Colon (tissue), 2 donors: ENCODE measurements around the gene PAX5.

ENCODE experiments used
- FAIRE-seq: peaks from 2 replicates; lab custom pipeline; 2012; peaks lifted over from hg19 to GRCh38; lab: Jason Lieb, UNC
- donor health status: control.
- donor health status: control.

PAX5 gene

GRCh38 chr9:36987409-36987808, 46.7 kb downstream of the PAX5 start:
- no peak for FAIRE-seq

DNA sequence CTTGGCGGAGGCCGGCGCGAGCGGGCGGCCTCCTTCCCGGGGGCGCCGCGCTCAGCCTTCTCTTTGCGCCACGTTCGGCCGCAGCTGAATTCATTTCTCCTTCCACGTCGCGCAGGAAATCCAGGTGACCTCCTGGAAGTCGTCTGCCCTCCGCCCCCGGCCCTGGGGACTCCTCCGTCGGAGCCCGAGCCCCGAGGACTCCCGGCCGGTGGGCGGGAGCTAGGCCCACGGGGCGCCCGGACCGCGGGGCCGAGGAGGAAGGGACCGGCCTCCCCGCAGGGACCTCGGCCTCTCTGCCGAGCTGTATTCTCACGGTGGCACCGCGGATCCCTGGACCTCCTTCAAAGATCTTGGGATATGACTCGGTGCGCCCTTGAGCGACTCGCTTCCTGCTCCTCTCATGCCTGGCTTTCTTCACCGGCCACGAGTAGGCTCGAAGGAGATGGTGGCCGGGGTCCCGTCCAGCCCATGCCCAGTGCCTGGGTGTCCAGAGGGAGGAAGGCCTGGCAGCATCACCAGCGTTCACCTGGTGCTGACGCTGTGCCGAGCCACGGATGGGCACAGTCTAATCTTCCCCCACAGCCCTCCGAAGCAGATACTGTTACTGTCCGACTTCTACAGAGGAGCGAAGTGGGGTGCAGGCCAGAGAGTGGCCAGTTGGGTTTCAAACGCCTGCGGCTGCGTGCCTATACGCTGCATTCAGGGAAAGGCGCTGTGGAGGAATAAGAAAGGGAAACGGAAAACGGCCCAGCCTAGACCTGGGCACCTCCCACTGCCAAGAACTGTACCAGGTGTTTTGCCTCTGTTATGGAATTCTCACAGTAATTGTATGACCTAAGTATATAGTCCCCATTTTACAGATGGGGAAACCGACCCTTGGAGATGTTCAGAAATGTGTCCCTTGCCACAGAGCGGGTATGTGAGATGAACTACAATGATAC, 47.3 kb downstream of the PAX5 start:
- FAIRE-seq: no peak

- no peak for FAIRE-seq
Measured at GRCh38 chr9:36985769-36986467, 48.1 kb downstream of the PAX5 start.

- FAIRE-seq: no peak
Measured at GRCh38 chr9:36985061-36985768, 48.9 kb downstream of the PAX5 start.

GRCh38 chr9:36980148-36980974, 53.7 kb downstream of the PAX5 start:
- no peak for FAIRE-seq

DNA sequence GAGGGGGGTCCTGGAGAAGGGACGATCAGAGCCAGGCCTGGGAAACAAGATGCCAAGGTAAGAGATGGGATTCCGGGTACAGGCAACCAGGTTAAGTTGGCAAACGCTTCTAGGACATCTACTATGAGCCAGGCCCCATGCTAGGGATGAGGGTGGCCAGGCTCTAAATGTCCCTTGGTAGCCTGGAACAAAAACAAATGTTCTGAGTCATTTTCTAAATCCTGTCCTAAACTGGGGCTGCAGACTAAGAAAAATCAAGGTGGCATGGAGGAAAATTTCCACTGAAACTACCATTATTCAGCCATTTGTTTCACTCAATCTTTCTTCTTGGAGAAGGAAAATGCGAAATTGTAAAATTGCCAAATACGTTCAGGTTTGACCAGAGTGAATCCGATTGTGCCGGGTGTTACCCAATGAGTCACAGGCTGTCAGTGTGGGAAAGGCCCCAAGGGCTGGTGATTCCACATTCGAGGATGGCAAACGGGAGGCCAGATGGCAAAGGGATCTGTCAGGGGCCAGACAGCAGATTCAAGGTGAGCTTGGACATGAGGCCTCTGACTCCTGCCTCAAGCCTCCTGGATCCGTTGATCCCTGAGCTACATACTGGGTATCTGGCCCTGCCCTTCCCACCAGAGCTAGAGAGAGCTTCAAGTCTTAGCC, 57.6 kb downstream of the PAX5 start:
- no peak for FAIRE-seq

DNA sequence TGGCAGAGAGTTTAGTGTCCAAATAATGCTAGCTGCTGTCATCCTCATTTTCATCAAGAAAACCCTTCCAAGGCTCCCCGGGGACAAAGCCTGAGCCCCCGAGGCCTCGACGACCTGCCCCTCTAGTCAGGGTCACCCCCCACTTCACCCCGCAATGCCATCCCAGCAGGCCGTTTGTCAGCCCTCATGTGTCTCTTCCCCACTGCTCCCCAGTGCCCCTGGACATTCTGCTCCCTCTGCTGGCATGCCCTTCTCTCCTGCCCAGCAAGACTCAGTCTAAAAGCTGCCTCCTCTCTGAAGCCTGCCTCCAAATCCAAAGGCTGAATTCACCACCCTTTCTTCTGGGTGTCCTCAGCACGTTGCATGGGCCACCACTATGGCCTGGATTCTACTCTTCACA, 59.3 kb downstream of the PAX5 start:
- no peak for FAIRE-seq

DNA sequence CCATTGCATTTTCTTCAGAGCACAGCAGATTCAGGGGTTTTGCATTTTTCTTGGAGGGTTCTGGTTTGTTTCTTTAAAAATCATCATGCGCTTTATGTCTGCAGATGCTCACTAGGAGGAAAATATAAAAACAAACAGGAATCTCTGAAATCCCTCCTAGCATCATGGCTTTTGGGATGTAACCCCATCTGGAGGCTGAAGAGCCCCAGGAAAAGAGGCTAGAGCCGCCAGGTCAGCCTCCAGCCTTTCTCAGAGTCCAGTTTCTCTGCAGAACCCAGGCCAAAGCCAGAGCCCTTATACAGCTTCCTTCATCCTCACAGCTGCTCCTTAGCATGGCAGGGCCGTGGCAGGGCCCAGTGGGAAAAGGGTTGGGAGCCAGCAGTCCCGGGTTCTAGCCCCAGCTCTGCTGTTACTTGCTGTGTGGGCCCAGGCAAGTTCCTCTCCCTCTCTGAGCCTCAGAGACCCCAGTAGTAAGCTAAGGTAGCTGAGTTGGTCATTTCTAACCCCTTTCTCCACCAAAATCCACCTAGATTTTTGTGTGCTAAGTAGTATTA, 62.1 kb downstream of the PAX5 start:
- FAIRE-seq: no peak

GRCh38 chr9:36970007-36970888, 63.8 kb downstream of the PAX5 start:
- FAIRE-seq: no peak

GRCh38 chr9:36969216-36969771, 64.8 kb downstream of the PAX5 start:
- no peak for FAIRE-seq

- no peak for FAIRE-seq
Measured at GRCh38 chr9:36968574-36969215, 65.4 kb downstream of the PAX5 start.

DNA sequence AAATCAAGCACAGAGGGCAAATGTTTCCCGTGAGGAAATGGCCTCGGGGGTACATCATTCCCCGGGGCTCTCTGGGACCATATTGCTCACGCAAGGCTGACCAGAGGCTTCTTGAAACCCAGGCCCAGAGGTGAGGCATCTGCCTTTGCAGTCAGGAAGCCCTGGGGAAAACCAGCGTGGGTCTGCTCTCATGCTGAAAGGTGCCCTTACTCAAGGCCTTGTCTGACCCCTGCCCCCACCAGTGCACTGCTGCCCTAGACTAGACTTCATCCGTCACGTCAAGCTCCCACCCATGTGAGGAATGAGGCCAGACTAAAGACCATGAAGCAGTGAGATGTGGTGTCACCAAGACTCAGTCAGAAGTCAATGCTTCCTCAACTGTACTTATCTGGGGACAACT, 66.1 kb downstream of the PAX5 start:
- no peak for FAIRE-seq

DNA sequence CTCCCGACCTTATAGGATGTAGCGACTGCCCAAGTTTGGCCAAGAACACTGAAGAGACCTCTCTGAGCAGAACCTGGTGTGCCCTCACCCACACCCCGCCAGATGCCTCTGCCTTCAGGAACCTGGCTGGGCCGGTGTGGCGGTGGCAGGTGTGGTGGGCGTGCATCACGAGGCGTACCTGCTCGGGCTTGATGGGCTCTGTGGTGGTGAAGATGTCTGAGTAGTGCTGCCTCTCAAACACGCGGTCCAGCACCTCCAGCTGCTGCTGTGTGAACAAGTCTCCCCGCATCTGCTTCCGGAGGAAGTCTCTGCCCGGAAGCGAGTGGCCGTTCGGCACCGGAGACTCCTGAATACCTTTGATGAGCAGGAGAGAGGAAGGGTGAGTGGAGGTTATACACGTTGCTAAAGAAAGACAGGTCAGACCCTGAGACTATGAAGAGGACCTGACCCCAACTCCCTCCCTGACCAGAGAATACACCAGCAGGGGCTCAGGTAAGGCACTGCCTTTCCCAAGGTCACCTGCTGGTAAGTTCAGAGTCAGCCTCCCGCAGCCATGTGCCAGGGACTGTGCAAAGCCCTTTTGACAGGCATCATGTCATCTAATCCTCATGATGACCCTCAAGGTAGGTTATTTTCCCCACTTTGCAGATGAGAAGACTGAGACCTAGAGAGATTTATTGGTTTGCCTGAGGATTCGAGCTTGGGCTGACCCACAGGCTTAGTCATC, 67.5 kb downstream of the PAX5 start:
- FAIRE-seq: no peak

DNA sequence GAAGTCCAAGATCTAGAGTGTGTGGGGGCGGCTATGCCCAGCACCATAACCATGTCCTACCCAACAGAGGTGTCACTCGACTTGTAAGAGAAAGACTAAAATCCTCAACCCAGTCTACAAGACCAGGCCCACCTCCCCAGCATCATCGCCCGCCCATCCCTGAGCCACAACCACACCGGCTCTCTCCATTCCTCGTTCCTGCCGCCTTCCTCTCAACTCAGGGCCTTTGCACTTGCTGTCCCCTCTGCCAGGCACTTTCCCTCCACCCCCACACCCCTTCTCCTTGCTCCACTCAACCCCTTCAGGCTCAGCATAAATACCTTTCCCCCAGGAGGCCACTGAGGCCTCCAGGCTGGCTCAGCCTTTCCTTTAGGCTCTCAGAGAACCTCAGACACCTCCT, 69.3 kb downstream of the PAX5 start:
- no peak for FAIRE-seq

DNA sequence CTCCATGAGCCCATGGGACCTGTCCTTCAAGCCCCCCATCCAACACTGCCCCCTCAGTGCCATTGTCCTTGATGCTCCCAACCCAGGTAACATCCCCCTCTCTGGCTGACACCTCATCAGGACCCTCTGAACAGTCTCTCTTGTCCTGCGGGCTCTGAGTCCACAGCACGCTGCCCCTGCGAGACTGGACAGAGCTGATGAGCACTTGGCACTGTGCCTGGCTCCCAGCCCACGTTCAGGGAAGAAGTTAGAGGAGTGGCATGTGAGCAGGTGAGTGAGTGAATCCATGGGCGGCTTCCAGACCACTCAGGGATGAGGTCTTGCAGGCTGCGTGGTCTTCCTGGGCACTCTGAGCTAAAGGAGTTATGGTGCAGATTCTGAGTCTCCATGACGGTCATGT, 70.7 kb downstream of the PAX5 start:
- FAIRE-seq: no peak

GRCh38 chr9:36962691-36963090, 71.4 kb downstream of the PAX5 start:
- no peak for FAIRE-seq

DNA sequence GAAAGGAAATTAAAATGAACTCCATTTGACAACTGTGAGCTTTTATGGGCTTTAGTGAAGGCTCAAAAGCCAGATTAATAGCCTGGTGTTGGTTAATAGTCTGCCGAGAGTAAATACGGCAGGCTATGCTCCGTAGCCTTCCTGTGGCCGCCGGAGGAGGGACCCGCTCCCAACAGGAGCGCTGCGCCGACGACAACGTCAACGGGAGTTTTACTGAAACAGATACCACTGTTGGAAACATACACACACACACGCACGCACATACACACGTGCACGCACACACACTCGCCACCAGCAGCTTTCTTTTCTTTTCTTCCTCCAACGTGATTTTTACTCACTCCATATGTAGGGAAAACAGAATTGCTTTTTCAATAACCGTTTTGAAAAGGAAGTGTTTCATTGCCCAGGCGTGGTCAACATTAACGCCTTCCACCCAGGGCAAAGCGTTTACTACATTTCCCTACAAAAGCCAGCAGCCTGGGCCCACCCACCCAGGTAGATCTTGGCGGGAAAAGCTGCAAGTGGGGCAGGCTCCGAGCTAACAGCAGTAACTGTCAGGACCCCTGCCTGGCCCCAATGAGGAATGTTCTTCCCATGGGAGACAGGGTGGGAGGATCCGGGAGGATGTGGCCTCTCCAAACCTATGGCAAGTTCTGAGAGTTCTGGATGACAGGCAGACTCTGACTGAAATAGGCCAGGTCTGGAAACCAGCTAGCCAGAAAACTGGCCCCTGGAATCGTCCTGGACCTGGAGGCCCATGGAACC, 72.3 kb downstream of the PAX5 start:
- FAIRE-seq: no peak

- no peak for FAIRE-seq
Measured at GRCh38 chr9:36961051-36961450, 73.0 kb downstream of the PAX5 start.
